Measurements from ENCODE around the gene ZNF304.

The ZNF304 gene

GRCh38 chr19:57376151-57376550, 25.1 kb downstream of the ZNF304 start:
- FAIRE-seq (no peak), DNase-seq (ENCODE audit: insufficient read length, low spot score) (no peak)
- no peak for TF ChIP-seq POLR2A (IDR thresholded peaks at IDR 0.05; ENCODE audit: low read depth, low read length)

GRCh38 chr19:57377498-57378146, 26.6 kb downstream of the ZNF304 start:
- FAIRE-seq (no peak), DNase-seq (ENCODE audit: insufficient read length, low spot score) (no peak)
- TF ChIP-seq POLR2A (IDR thresholded peaks at IDR 0.05; ENCODE audit: low read depth, low read length): no peak

GRCh38 chr19:57380923-57381322, 29.9 kb downstream of the ZNF304 start:
- no peak for TF ChIP-seq POLR2A (IDR thresholded peaks at IDR 0.05; ENCODE audit: low read depth, low read length)
- DNase-seq (ENCODE audit: insufficient read length, low spot score) (no peak), FAIRE-seq (no peak)

- no peak for TF ChIP-seq POLR2A (IDR thresholded peaks at IDR 0.05; ENCODE audit: low read depth, low read length)
- FAIRE-seq (no peak), DNase-seq (ENCODE audit: insufficient read length, low spot score) (no peak)
Measured at GRCh38 chr19:57382806-57383488, 31.9 kb downstream of the ZNF304 start.

GRCh38 chr19:57389194-57389729, 38.2 kb downstream of the ZNF304 start:
- FAIRE-seq (no peak), DNase-seq (ENCODE audit: insufficient read length, low spot score) (no peak)
- TF ChIP-seq POLR2A (IDR thresholded peaks at IDR 0.05; ENCODE audit: low read depth, low read length): no peak

GRCh38 chr19:57389730-57390598, 38.9 kb downstream of the ZNF304 start, which contains the start of gene ZNF548:
Gene ZNF548 (plus strand): TSS chr19:57389854. CDS start chr19:57390100, 246 bp downstream.
- peak; percentile 74 for TF ChIP-seq POLR2A (IDR thresholded peaks at IDR 0.05; ENCODE audit: low read depth, low read length)
- DNase-seq (ENCODE audit: insufficient read length, low spot score) (peak; percentile 94), FAIRE-seq (peak; percentile 98)

GRCh38 chr19:57395710-57396109, 44.6 kb downstream of the ZNF304 start:
- no peak for FAIRE-seq
- TF ChIP-seq POLR2A (IDR thresholded peaks at IDR 0.05; ENCODE audit: low read depth, low read length): no peak
- DNase-seq (ENCODE audit: insufficient read length, low spot score): no peak

- no peak for TF ChIP-seq POLR2A (IDR thresholded peaks at IDR 0.05; ENCODE audit: low read depth, low read length)
- FAIRE-seq (no peak), DNase-seq (ENCODE audit: insufficient read length, low spot score) (no peak)
Measured at GRCh38 chr19:57398868-57399267, 47.8 kb downstream of the ZNF304 start.

GRCh38 chr19:57403737-57404563, 52.9 kb downstream of the ZNF304 start:
- FAIRE-seq: no peak
- no peak for TF ChIP-seq POLR2A (IDR thresholded peaks at IDR 0.05; ENCODE audit: low read depth, low read length)
- no peak for DNase-seq (ENCODE audit: insufficient read length, low spot score)

GRCh38 chr19:57406516-57407123, 55.5 kb downstream of the ZNF304 start:
- no peak for TF ChIP-seq POLR2A (IDR thresholded peaks at IDR 0.05; ENCODE audit: low read depth, low read length)
- DNase-seq (ENCODE audit: insufficient read length, low spot score): peak; percentile 76
- FAIRE-seq: no peak

All from H54 (cell line).